HEK293 (cell line): ENCODE data around the gene PPP2R2D.

Source experiments
- KLF9 ChIP-seq: fragments of 450-650 bp; formaldehyde crosslinking; IDR thresholded peaks from 2 replicates; pipeline ENCODE4 v1.5.1; 2016; ENCODE audit warnings: missing biosample characterization, missing genetic modification characterization, low read depth
- MEIS1 ChIP-seq: sonication (generic); formaldehyde crosslinking; IDR thresholded peaks from 2 replicates; pipeline ENCODE4 v1.8.1; 2022; ENCODE audit warnings: missing genetic modification reagents, mild to moderate bottlenecking, borderline replicate concordance
- REPIN1 ChIP-seq: fragments of 450-650 bp; formaldehyde crosslinking; IDR thresholded peaks from 2 replicates; pipeline ENCODE4 v1.5.1; 2017; ENCODE audit warnings: missing biosample characterization, missing genetic modification characterization, low read depth
- SALL2 ChIP-seq: fragments of 450-650 bp; formaldehyde crosslinking; IDR thresholded peaks from 2 replicates; pipeline ENCODE4 v1.5.0; 2017; ENCODE audit warnings: missing biosample characterization, mild to moderate bottlenecking, missing genetic modification characterization, borderline replicate concordance
- SP2 ChIP-seq: fragments of 450-650 bp; formaldehyde crosslinking; IDR thresholded peaks from 2 replicates; pipeline ENCODE4 v1.5.1; 2016; ENCODE audit warnings: missing biosample characterization, missing genetic modification characterization
- SP7 ChIP-seq: fragments of 450-650 bp; formaldehyde crosslinking; IDR thresholded peaks from 2 replicates; pipeline ENCODE4 v1.5.1; 2016; ENCODE audit warnings: missing biosample characterization, missing genetic modification characterization
- ZEB2 ChIP-seq: fragments of 450-650 bp; formaldehyde crosslinking; IDR thresholded peaks from 2 replicates; pipeline ENCODE4 v1.5.1; 2016; ENCODE audit warnings: missing biosample characterization, missing genetic modification characterization
- ZIC2 ChIP-seq: fragments of 450-650 bp; formaldehyde crosslinking; IDR thresholded peaks from 2 replicates; pipeline ENCODE4 v1.5.1; 2016; ENCODE audit warnings: missing biosample characterization, missing genetic modification characterization
- ZNF121 ChIP-seq: fragments of 450-650 bp; formaldehyde crosslinking; IDR thresholded peaks from 2 replicates; pipeline ENCODE4 v1.5.1; 2016; ENCODE audit warnings: missing biosample characterization, missing genetic modification characterization
- ZNF223 ChIP-seq: fragments of 450-650 bp; formaldehyde crosslinking; IDR thresholded peaks from 2 replicates; pipeline ENCODE4 v1.5.1; 2016; ENCODE audit warnings: missing biosample characterization, missing genetic modification characterization
- ZNF350 ChIP-seq: fragments of 450-650 bp; formaldehyde crosslinking; IDR thresholded peaks from 2 replicates; pipeline ENCODE4 v1.5.0; 2017; ENCODE audit warnings: missing biosample characterization, mild to moderate bottlenecking, missing genetic modification characterization
- ZNF366 ChIP-seq: fragments of 450-650 bp; formaldehyde crosslinking; conservative IDR thresholded peaks from 2 replicates; pipeline ENCODE4 v1.5.1; 2016; ENCODE audit warnings: missing biosample characterization, missing genetic modification characterization
- ZNF521 ChIP-seq: fragments of 450-650 bp; formaldehyde crosslinking; IDR thresholded peaks from 2 replicates; pipeline ENCODE4 v1.5.1; 2017; ENCODE audit warnings: missing biosample characterization, mild to moderate bottlenecking, missing genetic modification characterization
- ZNF549 ChIP-seq: fragments of 450-650 bp; IDR thresholded peaks from 2 replicates; pipeline ENCODE4 v1.5.1; 2018; ENCODE audit warnings: missing biosample characterization, missing genetic modification characterization, mild to moderate bottlenecking, inconsistent platforms, moderate library complexity
- ZNF600 ChIP-seq: fragments of 450-650 bp; formaldehyde crosslinking; IDR thresholded peaks from 2 replicates; pipeline ENCODE4 v1.5.1; 2016; ENCODE audit warnings: missing biosample characterization, missing genetic modification characterization
- ZNF624 ChIP-seq: fragments of 450-650 bp; formaldehyde crosslinking; IDR thresholded peaks from 2 replicates; pipeline ENCODE4 v1.5.1; 2017; ENCODE audit warnings: missing biosample characterization, missing genetic modification characterization
- ZNF654 ChIP-seq: fragments of 450-650 bp; formaldehyde crosslinking; IDR thresholded peaks from 2 replicates; pipeline ENCODE4 v1.5.1; 2016; ENCODE audit warnings: low read depth, missing biosample characterization, missing genetic modification characterization
- ZNF658 ChIP-seq: fragments of 450-650 bp; formaldehyde crosslinking; IDR thresholded peaks from 2 replicates; pipeline ENCODE4; 2016; ENCODE audit warnings: missing biosample characterization, missing genetic modification characterization
- ZNF670 ChIP-seq: fragments of 450-650 bp; formaldehyde crosslinking; IDR thresholded peaks from 2 replicates; pipeline ENCODE4 v1.5.1; 2016; ENCODE audit warnings: missing biosample characterization, missing genetic modification characterization, low read depth
- ZNF76 ChIP-seq: fragments of 450-650 bp; formaldehyde crosslinking; IDR thresholded peaks from 2 replicates; pipeline ENCODE4; 2016; ENCODE audit warnings: low read depth, missing biosample characterization, missing genetic modification characterization, borderline replicate concordance
- ZNF843 ChIP-seq: fragments of 450-650 bp; formaldehyde crosslinking; IDR thresholded peaks from 2 replicates; pipeline ENCODE4 v1.5.1; 2016; ENCODE audit warnings: missing biosample characterization, missing genetic modification characterization
- ZSCAN30 ChIP-seq: fragments of 450-650 bp; IDR thresholded peaks from 2 replicates; pipeline ENCODE4 v1.5.1; 2018; ENCODE audit warnings: missing biosample characterization, mild to moderate bottlenecking, missing genetic modification characterization, moderate library complexity
- TF ChIP-seq, protein P1 (sequence below): fragments of 450-650 bp; formaldehyde crosslinking; optimal IDR thresholded peaks from 2 replicates; pipeline ENCODE3; 2016; ENCODE audit warnings: missing biosample characterization, mild to moderate bottlenecking, missing genetic modification characterization
- TF ChIP-seq, protein P2 (sequence below): fragments of 450-650 bp; formaldehyde crosslinking; IDR thresholded peaks from 2 replicates; pipeline ENCODE4 v1.5.1; 2016; ENCODE audit warnings: missing biosample characterization, missing genetic modification characterization
- TF ChIP-seq, protein P3 (sequence below): fragments of 450-650 bp; formaldehyde crosslinking; IDR thresholded peaks from 2 replicates; pipeline ENCODE4 v1.5.1; 2016; ENCODE audit warnings: missing biosample characterization, missing genetic modification characterization
- TF ChIP-seq, protein P4 (sequence below): fragments of 450-650 bp; formaldehyde crosslinking; IDR thresholded peaks from 2 replicates; pipeline ENCODE4 v1.5.1; 2016; ENCODE audit warnings: missing biosample characterization, missing genetic modification characterization
- TF ChIP-seq, protein P5 (sequence below): fragments of 450-650 bp; formaldehyde crosslinking; IDR thresholded peaks from 2 replicates; pipeline ENCODE4 v1.5.1; 2017; ENCODE audit warnings: missing biosample characterization, mild to moderate bottlenecking, missing genetic modification characterization, moderate library complexity
- TF ChIP-seq, protein P6 (sequence below): fragments of 450-650 bp; formaldehyde crosslinking; IDR thresholded peaks from 2 replicates; pipeline ENCODE4 v1.5.1; 2016; ENCODE audit warnings: missing biosample characterization, missing genetic modification characterization
- TF ChIP-seq, protein P7 (sequence below): fragments of 450-650 bp; formaldehyde crosslinking; IDR thresholded peaks from 2 replicates; pipeline ENCODE4 v1.5.1; 2016; ENCODE audit warnings: missing biosample characterization, missing genetic modification characterization

Gene PPP2R2D

DNA sequence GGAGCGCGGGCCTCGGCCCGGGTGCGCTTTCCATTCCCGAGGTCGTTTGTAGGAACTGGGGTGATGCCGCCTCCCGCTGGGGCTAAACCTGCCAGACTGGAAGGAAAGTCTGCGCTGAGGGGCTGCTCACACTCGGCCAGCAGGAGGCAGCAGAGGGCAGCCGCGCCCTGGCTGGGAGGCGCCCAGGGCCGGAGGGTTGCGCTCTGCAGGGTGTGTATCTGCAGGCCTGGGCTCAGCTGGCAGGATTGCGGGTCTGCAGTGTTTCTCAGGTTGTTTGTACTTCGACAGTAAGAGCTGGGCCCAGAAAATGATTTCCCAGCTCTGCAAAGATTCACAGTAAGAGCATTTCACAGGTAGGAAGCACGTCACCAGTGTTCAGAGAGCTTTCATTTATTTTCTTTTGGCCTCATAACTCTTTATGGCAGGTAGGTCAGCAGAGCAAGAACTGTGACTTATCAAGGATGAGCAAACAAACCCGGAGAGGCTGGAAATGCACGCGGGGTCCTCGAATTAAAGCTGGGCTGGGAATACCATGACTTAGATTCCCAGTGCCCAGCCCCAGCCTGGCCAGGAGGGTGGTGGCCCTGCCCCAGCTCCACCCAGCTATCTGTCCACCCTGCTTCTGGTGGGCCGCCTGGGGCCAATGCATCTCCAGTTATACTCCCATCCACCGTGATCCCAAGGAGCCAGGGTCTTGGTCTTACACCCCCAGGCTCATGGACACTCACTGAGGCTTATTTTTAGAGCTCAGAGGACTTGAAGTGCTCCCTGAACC is 15.2 kb upstream of the PPP2R2D start (continued):
- TF ChIP-seq, protein P1, sequence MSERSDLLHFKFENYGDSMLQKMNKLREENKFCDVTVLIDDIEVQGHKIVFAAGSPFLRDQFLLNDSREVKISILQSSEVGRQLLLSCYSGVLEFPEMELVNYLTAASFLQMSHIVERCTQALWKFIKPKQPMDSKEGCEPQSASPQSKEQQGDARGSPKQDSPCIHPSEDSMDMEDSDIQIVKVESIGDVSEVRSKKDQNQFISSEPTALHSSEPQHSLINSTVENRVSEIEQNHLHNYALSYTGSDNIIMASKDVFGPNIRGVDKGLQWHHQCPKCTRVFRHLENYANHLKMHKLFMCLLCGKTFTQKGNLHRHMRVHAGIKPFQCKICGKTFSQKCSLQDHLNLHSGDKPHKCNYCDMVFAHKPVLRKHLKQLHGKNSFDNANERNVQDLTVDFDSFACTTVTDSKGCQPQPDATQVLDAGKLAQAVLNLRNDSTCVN (tag by site-specific recombination) = peak; percentile 23
- peak; percentile 28; the same call in 1 of the 2 replicates for TF ChIP-seq KLF9
- TF ChIP-seq SP7 = peak; percentile 33; the same call in 1 of the 2 replicates
- TF ChIP-seq, protein P2, sequence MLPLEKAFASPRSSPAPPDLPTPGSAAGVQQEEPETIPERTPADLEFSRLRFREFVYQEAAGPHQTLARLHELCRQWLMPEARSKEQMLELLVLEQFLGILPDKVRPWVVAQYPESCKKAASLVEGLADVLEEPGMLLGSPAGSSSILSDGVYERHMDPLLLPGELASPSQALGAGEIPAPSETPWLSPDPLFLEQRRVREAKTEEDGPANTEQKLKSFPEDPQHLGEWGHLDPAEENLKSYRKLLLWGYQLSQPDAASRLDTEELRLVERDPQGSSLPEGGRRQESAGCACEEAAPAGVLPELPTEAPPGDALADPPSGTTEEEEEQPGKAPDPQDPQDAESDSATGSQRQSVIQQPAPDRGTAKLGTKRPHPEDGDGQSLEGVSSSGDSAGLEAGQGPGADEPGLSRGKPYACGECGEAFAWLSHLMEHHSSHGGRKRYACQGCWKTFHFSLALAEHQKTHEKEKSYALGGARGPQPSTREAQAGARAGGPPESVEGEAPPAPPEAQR (tag by site-specific recombination) = no peak
- TF ChIP-seq, protein P3, sequence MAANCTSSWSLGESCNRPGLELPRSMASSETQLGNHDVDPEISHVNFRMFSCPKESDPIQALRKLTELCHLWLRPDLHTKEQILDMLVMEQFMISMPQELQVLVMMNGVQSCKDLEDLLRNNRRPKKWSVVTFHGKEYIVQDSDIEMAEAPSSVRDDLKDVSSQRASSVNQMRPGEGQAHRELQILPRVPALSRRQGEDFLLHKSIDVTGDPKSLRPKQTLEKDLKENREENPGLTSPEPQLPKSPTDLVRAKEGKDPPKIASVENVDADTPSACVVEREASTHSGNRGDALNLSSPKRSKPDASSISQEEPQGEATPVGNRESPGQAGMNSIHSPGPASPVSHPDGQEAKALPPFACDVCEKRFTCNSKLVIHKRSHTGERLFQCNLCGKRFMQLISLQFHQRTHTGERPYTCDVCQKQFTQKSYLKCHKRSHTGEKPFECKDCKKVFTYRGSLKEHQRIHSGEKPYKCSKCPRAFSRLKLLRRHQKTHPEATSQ (tag by site-specific recombination) = no peak
- no peak for TF ChIP-seq ZNF76 (tag by site-specific recombination)
- no peak for TF ChIP-seq ZNF658
- TF ChIP-seq, protein P4, sequence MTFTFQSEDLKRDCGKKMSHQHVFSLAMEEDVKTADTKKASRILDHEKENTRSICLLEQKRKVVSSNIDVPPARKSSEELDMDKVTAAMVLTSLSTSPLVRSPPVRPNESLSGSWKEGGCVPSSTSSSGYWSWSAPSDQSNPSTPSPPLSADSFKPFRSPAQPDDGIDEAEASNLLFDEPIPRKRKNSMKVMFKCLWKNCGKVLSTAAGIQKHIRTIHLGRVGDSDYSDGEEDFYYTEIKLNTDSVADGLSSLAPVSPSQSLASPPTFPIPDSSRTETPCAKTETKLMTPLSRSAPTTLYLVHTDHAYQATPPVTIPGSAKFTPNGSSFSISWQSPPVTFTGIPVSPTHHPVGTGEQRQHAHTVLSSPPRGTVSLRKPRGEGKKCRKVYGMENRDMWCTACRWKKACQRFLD (tag by site-specific recombination) = no peak
- peak; percentile 66 for TF ChIP-seq ZIC2
- TF ChIP-seq, protein P5, sequence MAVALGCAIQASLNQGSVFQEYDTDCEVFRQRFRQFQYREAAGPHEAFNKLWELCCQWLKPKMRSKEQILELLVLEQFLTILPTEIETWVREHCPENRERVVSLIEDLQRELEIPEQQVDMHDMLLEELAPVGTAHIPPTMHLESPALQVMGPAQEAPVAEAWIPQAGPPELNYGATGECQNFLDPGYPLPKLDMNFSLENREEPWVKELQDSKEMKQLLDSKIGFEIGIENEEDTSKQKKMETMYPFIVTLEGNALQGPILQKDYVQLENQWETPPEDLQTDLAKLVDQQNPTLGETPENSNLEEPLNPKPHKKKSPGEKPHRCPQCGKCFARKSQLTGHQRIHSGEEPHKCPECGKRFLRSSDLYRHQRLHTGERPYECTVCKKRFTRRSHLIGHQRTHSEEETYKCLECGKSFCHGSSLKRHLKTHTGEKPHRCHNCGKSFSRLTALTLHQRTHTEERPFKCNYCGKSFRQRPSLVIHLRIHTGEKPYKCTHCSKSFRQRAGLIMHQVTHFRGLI (tag by site-specific recombination) = no peak
- no peak for TF ChIP-seq ZNF366 (tag by site-specific recombination)
- TF ChIP-seq ZNF843 (tag by site-specific recombination) = no peak
- TF ChIP-seq ZNF350 (tag by site-specific recombination) = no peak
- TF ChIP-seq SP2 (tag by site-specific recombination) = no peak
- TF ChIP-seq ZNF654 (tag by site-specific recombination) = peak; percentile 79
- TF ChIP-seq ZNF600 (tag by site-specific recombination) = peak; percentile 67
- TF ChIP-seq ZNF670 = no peak
- TF ChIP-seq ZNF121 (tag by site-specific recombination) = no peak
- no peak for TF ChIP-seq SALL2 (tag by site-specific recombination)
- no peak for TF ChIP-seq ZNF624
- TF ChIP-seq, protein P6, sequence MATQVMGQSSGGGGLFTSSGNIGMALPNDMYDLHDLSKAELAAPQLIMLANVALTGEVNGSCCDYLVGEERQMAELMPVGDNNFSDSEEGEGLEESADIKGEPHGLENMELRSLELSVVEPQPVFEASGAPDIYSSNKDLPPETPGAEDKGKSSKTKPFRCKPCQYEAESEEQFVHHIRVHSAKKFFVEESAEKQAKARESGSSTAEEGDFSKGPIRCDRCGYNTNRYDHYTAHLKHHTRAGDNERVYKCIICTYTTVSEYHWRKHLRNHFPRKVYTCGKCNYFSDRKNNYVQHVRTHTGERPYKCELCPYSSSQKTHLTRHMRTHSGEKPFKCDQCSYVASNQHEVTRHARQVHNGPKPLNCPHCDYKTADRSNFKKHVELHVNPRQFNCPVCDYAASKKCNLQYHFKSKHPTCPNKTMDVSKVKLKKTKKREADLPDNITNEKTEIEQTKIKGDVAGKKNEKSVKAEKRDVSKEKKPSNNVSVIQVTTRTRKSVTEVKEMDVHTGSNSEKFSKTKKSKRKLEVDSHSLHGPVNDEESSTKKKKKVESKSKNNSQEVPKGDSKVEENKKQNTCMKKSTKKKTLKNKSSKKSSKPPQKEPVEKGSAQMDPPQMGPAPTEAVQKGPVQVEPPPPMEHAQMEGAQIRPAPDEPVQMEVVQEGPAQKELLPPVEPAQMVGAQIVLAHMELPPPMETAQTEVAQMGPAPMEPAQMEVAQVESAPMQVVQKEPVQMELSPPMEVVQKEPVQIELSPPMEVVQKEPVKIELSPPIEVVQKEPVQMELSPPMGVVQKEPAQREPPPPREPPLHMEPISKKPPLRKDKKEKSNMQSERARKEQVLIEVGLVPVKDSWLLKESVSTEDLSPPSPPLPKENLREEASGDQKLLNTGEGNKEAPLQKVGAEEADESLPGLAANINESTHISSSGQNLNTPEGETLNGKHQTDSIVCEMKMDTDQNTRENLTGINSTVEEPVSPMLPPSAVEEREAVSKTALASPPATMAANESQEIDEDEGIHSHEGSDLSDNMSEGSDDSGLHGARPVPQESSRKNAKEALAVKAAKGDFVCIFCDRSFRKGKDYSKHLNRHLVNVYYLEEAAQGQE (tag by site-specific recombination) = no peak
- TF ChIP-seq ZSCAN30 (tag by site-specific recombination) = peak; percentile 65
- no peak for TF ChIP-seq ZNF549 (tag by site-specific recombination)
- no peak for TF ChIP-seq MEIS1
- TF ChIP-seq ZNF223 = no peak
- peak; percentile 63 for TF ChIP-seq ZEB2 (tag by site-specific recombination)
- TF ChIP-seq ZNF521 (tag by site-specific recombination) = no peak
- TF ChIP-seq, protein P7, sequence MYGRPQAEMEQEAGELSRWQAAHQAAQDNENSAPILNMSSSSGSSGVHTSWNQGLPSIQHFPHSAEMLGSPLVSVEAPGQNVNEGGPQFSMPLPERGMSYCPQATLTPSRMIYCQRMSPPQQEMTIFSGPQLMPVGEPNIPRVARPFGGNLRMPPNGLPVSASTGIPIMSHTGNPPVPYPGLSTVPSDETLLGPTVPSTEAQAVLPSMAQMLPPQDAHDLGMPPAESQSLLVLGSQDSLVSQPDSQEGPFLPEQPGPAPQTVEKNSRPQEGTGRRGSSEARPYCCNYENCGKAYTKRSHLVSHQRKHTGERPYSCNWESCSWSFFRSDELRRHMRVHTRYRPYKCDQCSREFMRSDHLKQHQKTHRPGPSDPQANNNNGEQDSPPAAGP (tag by site-specific recombination) = peak; percentile 90
- no peak for TF ChIP-seq REPIN1
